Central memory CD8-positive, alpha-beta T cell (primary cell): ENCODE results near the gene RAB31.

ENCODE experiments used
- ATAC-seq: fragments of 150-1000 bp; cut with Tn5 transposase; replicated peaks from 2 replicates; pipeline ENCODE4 v1.10.0; 2022; ENCODE audit warnings: mild to moderate bottlenecking, moderate FRiP score, moderate number of reproducible peaks; ENCODE audit not compliant: poor library complexity, severe bottlenecking; ENCODE audit errors: extremely low read depth
- DNase-seq, 2 donors: peaks; one replicate each; pipeline ENCODE4 v3.0.0; 2021; ENCODE audit warnings: low spot score in 2 of 2
- H3K27ac Mint-ChIP-seq: one replicate; pipeline ENCODE4 v1.8.0; 2022; ENCODE audit warnings: low read depth, mild to moderate bottlenecking, moderate library complexity, mixed read lengths
- H3K27me3 Mint-ChIP-seq: one replicate; pipeline ENCODE4 v1.8.0; 2022; ENCODE audit warnings: mixed read lengths
- H3K36me3 Mint-ChIP-seq: one replicate; pipeline ENCODE4 v1.8.0; 2022; ENCODE audit warnings: mild to moderate bottlenecking, moderate library complexity, mixed read lengths; ENCODE audit not compliant: insufficient read depth
- H3K4me1 Mint-ChIP-seq: one replicate; pipeline ENCODE4 v1.8.0; 2022; ENCODE audit warnings: mixed read lengths
- H3K4me3 Mint-ChIP-seq: one replicate; pipeline ENCODE4 v1.8.0; 2022; ENCODE audit warnings: mild to moderate bottlenecking, moderate library complexity, mixed read lengths
- H3K9me3 Mint-ChIP-seq: one replicate; pipeline ENCODE4 v1.8.0; 2022; ENCODE audit warnings: mixed read lengths

The RAB31 gene

GRCh38 chr18:9859232-9859631 is 151.1 kb downstream of the RAB31 start:
- H3K9me3 Mint-ChIP-seq = no peaks in the 10 kb centered on the region
- no peak for ATAC-seq
- no peaks in the 10 kb centered on the region for H3K36me3 Mint-ChIP-seq
- peaks cover 22% of the 10 kb centered on the region for H3K27me3 Mint-ChIP-seq
- no peak overlapping the region for H3K4me3 Mint-ChIP-seq
- DNase-seq = no peak
- H3K4me1 Mint-ChIP-seq = no peaks in the 10 kb centered on the region
- no peak overlapping the region for H3K27ac Mint-ChIP-seq

- Mint-ChIP-seq H3K27ac (no peak overlapping the region), H3K4me3 (no peak overlapping the region), H3K36me3 (no peaks in the 10 kb centered on the region), H3K4me1 (no peaks in the 10 kb centered on the region), H3K27me3 (peaks cover 28% of the 10 kb centered on the region), H3K9me3 (peaks cover 7% of the 10 kb centered on the region)
- DNase-seq (no peak), ATAC-seq (no peak)
Observed at GRCh38 chr18:9860682-9861081, 152.6 kb downstream of the RAB31 start.

GRCh38 chr18:9861157-9861556 is 153.1 kb downstream of the RAB31 start:
- H3K27ac Mint-ChIP-seq = no peak overlapping the region
- DNase-seq (no peak), ATAC-seq (no peak)
- H3K4me1 Mint-ChIP-seq = no peaks in the 10 kb centered on the region
- H3K4me3 Mint-ChIP-seq = no peak overlapping the region
- H3K36me3 Mint-ChIP-seq = no peaks in the 10 kb centered on the region
- H3K27me3 Mint-ChIP-seq = peaks cover 28% of the 10 kb centered on the region
- H3K9me3 Mint-ChIP-seq = peaks cover 12% of the 10 kb centered on the region

GRCh38 chr18:9861933-9862332 is 153.8 kb downstream of the RAB31 start:
- peaks cover 30% of the 10 kb centered on the region for H3K27me3 Mint-ChIP-seq
- DNase-seq (no peak), ATAC-seq (no peak)
- H3K36me3 Mint-ChIP-seq = no peaks in the 10 kb centered on the region
- no peak overlapping the region for H3K27ac Mint-ChIP-seq
- H3K4me1 Mint-ChIP-seq = no peaks in the 10 kb centered on the region
- peaks cover 14% of the 10 kb centered on the region for H3K9me3 Mint-ChIP-seq
- H3K4me3 Mint-ChIP-seq = no peak overlapping the region

GRCh38 chr18:9862686-9863085 is 154.6 kb downstream of the RAB31 start:
- Mint-ChIP-seq H3K4me1 (no peaks in the 10 kb centered on the region), H3K36me3 (no peaks in the 10 kb centered on the region), H3K4me3 (no peak overlapping the region), H3K27ac (no peak overlapping the region), H3K27me3 (peaks cover 30% of the 10 kb centered on the region), H3K9me3 (peaks cover 14% of the 10 kb centered on the region)
- ATAC-seq (no peak), DNase-seq (no peak)

GRCh38 chr18:9863282-9863681 is 155.2 kb downstream of the RAB31 start:
- Mint-ChIP-seq H3K4me3 (no peak overlapping the region), H3K27me3 (peaks cover 29% of the 10 kb centered on the region), H3K27ac (no peak overlapping the region), H3K9me3 (peaks cover 14% of the 10 kb centered on the region), H3K4me1 (no peaks in the 10 kb centered on the region), H3K36me3 (no peaks in the 10 kb centered on the region)
- ATAC-seq (no peak), DNase-seq (no peak)

- Mint-ChIP-seq H3K4me1 (peaks cover 9% of the 10 kb centered on the region), H3K27ac (no peak overlapping the region), H3K27me3 (peaks cover 47% of the 10 kb centered on the region), H3K4me3 (no peak overlapping the region), H3K36me3 (no peaks in the 10 kb centered on the region), H3K9me3 (peaks cover 14% of the 10 kb centered on the region)
- ATAC-seq (no peak), DNase-seq (no peak)
Observed at GRCh38 chr18:9865764-9866490, 157.8 kb downstream of the RAB31 start.

- Mint-ChIP-seq H3K9me3 (peaks cover 14% of the 10 kb centered on the region), H3K36me3 (no peaks in the 10 kb centered on the region), H3K27ac (no peak overlapping the region), H3K4me1 (peaks cover 9% of the 10 kb centered on the region), H3K4me3 (no peak overlapping the region), H3K27me3 (peaks cover 54% of the 10 kb centered on the region)
- no peak for DNase-seq
- ATAC-seq = no peak
Observed at GRCh38 chr18:9866627-9867026, 158.5 kb downstream of the RAB31 start.

- H3K9me3 Mint-ChIP-seq = peaks cover 14% of the 10 kb centered on the region
- H3K4me1 Mint-ChIP-seq = peaks cover 9% of the 10 kb centered on the region
- H3K27me3 Mint-ChIP-seq = peaks cover 57% of the 10 kb centered on the region
- no peak for ATAC-seq
- H3K4me3 Mint-ChIP-seq = no peak overlapping the region
- no peak for DNase-seq
- H3K36me3 Mint-ChIP-seq = no peaks in the 10 kb centered on the region
- no peak overlapping the region for H3K27ac Mint-ChIP-seq
Observed at GRCh38 chr18:9867071-9867594, 159.0 kb downstream of the RAB31 start.

GRCh38 chr18:9868857-9869714 is 161.0 kb downstream of the RAB31 start:
- Mint-ChIP-seq H3K4me3 (no peak overlapping the region), H3K9me3 (peaks cover 14% of the 10 kb centered on the region), H3K4me1 (peaks cover 9% of the 10 kb centered on the region), H3K36me3 (no peaks in the 10 kb centered on the region), H3K27me3 (peaks cover 76% of the 10 kb centered on the region), H3K27ac (no peak overlapping the region)
- ATAC-seq (no peak), DNase-seq (no peak)

GRCh38 chr18:9869715-9870430 is 161.8 kb downstream of the RAB31 start:
- Mint-ChIP-seq H3K4me1 (peaks cover 9% of the 10 kb centered on the region), H3K27me3 (peaks cover 82% of the 10 kb centered on the region), H3K9me3 (peaks cover 14% of the 10 kb centered on the region), H3K27ac (no peak overlapping the region), H3K4me3 (no peak overlapping the region), H3K36me3 (no peaks in the 10 kb centered on the region)
- DNase-seq (no peak), ATAC-seq (no peak)

- H3K4me1 Mint-ChIP-seq = peaks cover 9% of the 10 kb centered on the region
- H3K4me3 Mint-ChIP-seq = no peak overlapping the region
- ATAC-seq (no peak), DNase-seq (no peak)
- H3K27ac Mint-ChIP-seq = peak overlapping the region; percentile 2
- H3K27me3 Mint-ChIP-seq = peaks cover 82% of the 10 kb centered on the region
- peaks cover 8% of the 10 kb centered on the region for H3K9me3 Mint-ChIP-seq
- no peaks in the 10 kb centered on the region for H3K36me3 Mint-ChIP-seq
Observed at GRCh38 chr18:9870431-9871008, 162.4 kb downstream of the RAB31 start.
